Loucy (cell line): ENCODE results near the gene PTGDR.

Experiments used
- EZH2phosphoT487 ChIP-seq: fragments of 200-600 bp; IDR thresholded peaks from 2 replicates; pipeline ENCODE4 v1.6.1; 2018; ENCODE audit warnings: antibody characterized with exemption, mild to moderate bottlenecking, moderate library complexity, borderline replicate concordance
- TF ChIP-seq, protein P1 (sequence below): fragments of 200-600 bp; sonication (generic); conservative IDR thresholded peaks from 2 replicates; pipeline ENCODE4 v1.5.1; 2014; ENCODE audit warnings: mild to moderate bottlenecking, antibody characterized with exemption, low read length

DNA sequence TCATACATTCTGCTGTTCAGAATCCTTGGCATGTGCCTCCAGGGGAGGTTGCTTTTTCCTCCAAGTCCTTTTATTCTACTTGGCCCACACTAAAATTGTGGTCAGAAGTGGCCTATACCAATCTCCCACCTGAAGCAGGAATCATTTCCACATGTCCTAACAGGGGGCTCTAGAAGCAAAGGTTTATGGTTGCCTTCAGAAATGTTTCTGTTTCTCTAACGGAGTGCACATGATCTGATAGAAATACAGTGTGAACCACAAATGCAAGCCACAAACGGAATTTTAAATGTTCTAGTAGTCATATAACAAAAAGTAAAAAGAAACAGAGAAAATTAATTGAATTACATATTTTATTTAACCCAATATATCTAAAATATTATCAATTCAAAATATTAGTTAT lies 50.6 kb downstream of the PTGDR start:
- TF ChIP-seq, protein P1, sequence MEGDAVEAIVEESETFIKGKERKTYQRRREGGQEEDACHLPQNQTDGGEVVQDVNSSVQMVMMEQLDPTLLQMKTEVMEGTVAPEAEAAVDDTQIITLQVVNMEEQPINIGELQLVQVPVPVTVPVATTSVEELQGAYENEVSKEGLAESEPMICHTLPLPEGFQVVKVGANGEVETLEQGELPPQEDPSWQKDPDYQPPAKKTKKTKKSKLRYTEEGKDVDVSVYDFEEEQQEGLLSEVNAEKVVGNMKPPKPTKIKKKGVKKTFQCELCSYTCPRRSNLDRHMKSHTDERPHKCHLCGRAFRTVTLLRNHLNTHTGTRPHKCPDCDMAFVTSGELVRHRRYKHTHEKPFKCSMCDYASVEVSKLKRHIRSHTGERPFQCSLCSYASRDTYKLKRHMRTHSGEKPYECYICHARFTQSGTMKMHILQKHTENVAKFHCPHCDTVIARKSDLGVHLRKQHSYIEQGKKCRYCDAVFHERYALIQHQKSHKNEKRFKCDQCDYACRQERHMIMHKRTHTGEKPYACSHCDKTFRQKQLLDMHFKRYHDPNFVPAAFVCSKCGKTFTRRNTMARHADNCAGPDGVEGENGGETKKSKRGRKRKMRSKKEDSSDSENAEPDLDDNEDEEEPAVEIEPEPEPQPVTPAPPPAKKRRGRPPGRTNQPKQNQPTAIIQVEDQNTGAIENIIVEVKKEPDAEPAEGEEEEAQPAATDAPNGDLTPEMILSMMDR: no peak
- TF ChIP-seq EZH2phosphoT487: no peak
